Kidney (tissue), 14 donors: ENCODE results near the gene INSC. TPM values are rescaled to one million over a fixed set of nuclear protein-coding genes. Genes with fewer than 3 reads are reported as not detected.

Source experiments
- DNase-seq, 5 donors: peaks; one replicate each; pipeline ENCODE4 v3.0.0-alpha.2; 2013 to 2020
- FAIRE-seq: peaks from 2 replicates; lab custom pipeline; 2012; peaks lifted over from hg19 to GRCh38; lab: Jason Lieb, UNC
- H3K27ac ChIP-seq, 2 donors: one replicate each; pipeline ENCODE4 v1.7.0; 2013; ENCODE audit warnings: low read depth in 2 of 2, low read length in 2 of 2, inconsistent platforms in 1 of 2
- H3K27me3 ChIP-seq: one replicate; pipeline ENCODE4 v1.7.1; 2013; ENCODE audit warnings: low read length, inconsistent platforms; ENCODE audit not compliant: control insufficient read depth, insufficient read depth
- H3K36me3 ChIP-seq, 3 donors: one replicate each; pipeline versions ENCODE4 v1.7.0 to v1.7.1; 2013; ENCODE audit warnings: low read length in 3 of 3, control low read depth in 1 of 3, inconsistent platforms in 1 of 3; ENCODE audit not compliant: insufficient read depth in 3 of 3, control insufficient read depth in 2 of 3
- H3K4me1 ChIP-seq, 3 donors: one replicate each; pipeline versions ENCODE4 v1.7.0 to v1.7.1; 2013; ENCODE audit warnings: low read length in 3 of 3, inconsistent platforms in 1 of 3, low read depth in 1 of 3; ENCODE audit not compliant: control insufficient read depth in 2 of 3, insufficient read depth in 2 of 3
- H3K4me3 ChIP-seq, 3 donors: one replicate each; pipeline versions ENCODE4 v1.7.0 to v1.8.1; 2013; ENCODE audit warnings: low read length in 3 of 3, control low read depth in 1 of 3, inconsistent platforms in 1 of 3
- H3K9ac ChIP-seq, 3 donors: one replicate each; pipeline versions ENCODE4 v1.7.0 to v1.7.1; 2013; ENCODE audit warnings: low read length in 3 of 3, control low read depth in 1 of 3, inconsistent platforms in 1 of 3
- H3K9me3 ChIP-seq, 3 donors: one replicate each; pipeline versions ENCODE4 v1.7.0 to v1.7.1; 2013; ENCODE audit warnings: low read length in 3 of 3, control low read depth in 1 of 3, inconsistent platforms in 1 of 3; ENCODE audit not compliant: control insufficient read depth in 2 of 3, insufficient read depth in 1 of 3
- intact Hi-C: fragments of 100-400 bp; cut with DNase I; formaldehyde crosslinking; loops from one replicate; pipeline ENCODE4 v1.11.1; 2022
- polyA plus RNA-seq: library from polyadenylated mRNA; stranded (reverse); fragments of 350-450 nt; fragmentation: Illumina TruSeq; extraction: RNeasy Lipid Tissue Mini Kit (QIAGEN cat#74804); gene quantifications from one replicate; pipeline ENCODE4 v1.2.3, GENCODE V29; 2014; ENCODE audit warnings: low read depth, low replicate concordance; ENCODE audit not compliant: insufficient read depth
- total RNA-seq: library from RNA; stranded (reverse); fragmentation: NEBNext Ultra II Directional; extraction: Animal tissue kit (Norgen Biotek cat#: 25700); gene quantifications from one replicate; pipeline ENCODE4 v1.2.1, GENCODE V29; 2021
- TF ChIP-seq, protein P1 (sequence below): IDR thresholded peaks from 3 replicates; pipeline ENCODE4 v1.5.1; 2012; ENCODE audit warnings: mild to moderate bottlenecking, moderate library complexity, borderline replicate concordance; ENCODE audit not compliant: insufficient read depth; ENCODE audit errors: extremely low read depth
- donor health status: control.
- donor health status: control.
- donor health status: control.
- donor health status: control.
- donor health status: control.
- donor health status: DM: yes; HTN: yes; CAD: no.
- donor health status: Normal renal cell carcinoma (clear cell type).

Gene INSC
- total and polyA plus RNA-seq, 2 donors from 2014 or later = 0.41 to 1.3 TPM

GRCh38 chr11:15233371-15234165 is 118.8 kb downstream of the INSC start:
- Histone ChIP-seq H3K9ac (no peak overlapping the region), H3K9me3 (no peaks in the 10 kb centered on the region), H3K27me3 (no peaks in the 10 kb centered on the region), H3K36me3 (no peaks in the 10 kb centered on the region), H3K4me1 (no peaks in the 10 kb centered on the region), H3K27ac (no peak overlapping the region), H3K4me3 (no peak overlapping the region)
- FAIRE-seq (no peak), DNase-seq (no peak)
- intact Hi-C loops = no loop called here
- TF ChIP-seq, protein P1, sequence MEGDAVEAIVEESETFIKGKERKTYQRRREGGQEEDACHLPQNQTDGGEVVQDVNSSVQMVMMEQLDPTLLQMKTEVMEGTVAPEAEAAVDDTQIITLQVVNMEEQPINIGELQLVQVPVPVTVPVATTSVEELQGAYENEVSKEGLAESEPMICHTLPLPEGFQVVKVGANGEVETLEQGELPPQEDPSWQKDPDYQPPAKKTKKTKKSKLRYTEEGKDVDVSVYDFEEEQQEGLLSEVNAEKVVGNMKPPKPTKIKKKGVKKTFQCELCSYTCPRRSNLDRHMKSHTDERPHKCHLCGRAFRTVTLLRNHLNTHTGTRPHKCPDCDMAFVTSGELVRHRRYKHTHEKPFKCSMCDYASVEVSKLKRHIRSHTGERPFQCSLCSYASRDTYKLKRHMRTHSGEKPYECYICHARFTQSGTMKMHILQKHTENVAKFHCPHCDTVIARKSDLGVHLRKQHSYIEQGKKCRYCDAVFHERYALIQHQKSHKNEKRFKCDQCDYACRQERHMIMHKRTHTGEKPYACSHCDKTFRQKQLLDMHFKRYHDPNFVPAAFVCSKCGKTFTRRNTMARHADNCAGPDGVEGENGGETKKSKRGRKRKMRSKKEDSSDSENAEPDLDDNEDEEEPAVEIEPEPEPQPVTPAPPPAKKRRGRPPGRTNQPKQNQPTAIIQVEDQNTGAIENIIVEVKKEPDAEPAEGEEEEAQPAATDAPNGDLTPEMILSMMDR = no peak

GRCh38 chr11:15234796-15235195 is 120.1 kb downstream of the INSC start:
- Histone ChIP-seq H3K27ac (no peak overlapping the region), H3K4me3 (no peak overlapping the region), H3K27me3 (no peaks in the 10 kb centered on the region), H3K9ac (no peak overlapping the region), H3K36me3 (no peaks in the 10 kb centered on the region), H3K9me3 (no peaks in the 10 kb centered on the region), H3K4me1 (no peaks in the 10 kb centered on the region)
- intact Hi-C loops = no loop called here
- DNase-seq (no peak), FAIRE-seq (no peak)
- TF ChIP-seq, protein P1 = no peak

DNA sequence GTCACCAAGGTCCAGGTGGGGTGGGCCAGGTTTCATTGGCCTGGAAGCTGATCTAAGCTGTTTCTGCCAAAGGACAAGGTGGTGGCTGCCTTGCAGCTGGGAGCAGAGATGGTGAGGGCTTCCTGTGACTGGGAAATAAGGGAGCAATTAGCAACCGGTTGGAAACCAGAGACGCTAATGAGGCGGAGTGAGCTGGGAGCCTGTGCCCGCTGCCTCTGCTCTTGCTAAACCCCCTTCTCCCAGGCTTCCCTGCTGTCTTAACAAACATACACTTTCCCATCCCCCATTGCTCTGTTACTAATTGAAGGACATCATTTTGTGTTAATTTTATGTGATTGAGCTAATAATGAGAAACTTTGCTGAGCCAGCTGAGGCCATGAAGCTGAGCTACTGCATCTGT is 121.8 kb downstream of the INSC start:
- TF ChIP-seq, protein P1 = no peak
- DNase-seq (no peak), FAIRE-seq (no peak)
- no peak overlapping the region for H3K27ac ChIP-seq
- H3K9ac ChIP-seq = no peak overlapping the region
- no peaks in the 10 kb centered on the region for H3K27me3 ChIP-seq
- H3K4me3 ChIP-seq = no peak overlapping the region
- H3K36me3 ChIP-seq = no peaks in the 10 kb centered on the region
- H3K9me3 ChIP-seq = no peaks in the 10 kb centered on the region
- H3K4me1 ChIP-seq = no peaks in the 10 kb centered on the region
- intact Hi-C loops = no loop called here
